ENCODE data around the gene FMNL3.
A peak's percentile ranks its signal among the peaks of the same experiment; 100 is the strongest.
"Not testable (repeated sequence)": the region's sequence is repeated elsewhere in the genome, so short reads cannot be mapped to it uniquely, and the experiment has no call there.

The FMNL3 gene

GRCh38 chr12:49716553-49716952 is 9.3 kb upstream of the FMNL3 start:
- no peak for DNase-seq

- DNase-seq: not testable (repeated sequence)
These were observed 6.7 kb upstream of the FMNL3 start for GRCh38 chr12:49713952-49714351.

GRCh38 chr12:49708851-49709250 is 1.6 kb upstream of the FMNL3 start:
- DNase-seq: no peak

GRCh38 chr12:49707812-49708147 is 575 bp upstream of the FMNL3 start:
- DNase-seq: no peak

GRCh38 chr12:49706351-49707127 is 666 bp downstream of the FMNL3 start:
- peak; percentile 31 for DNase-seq

GRCh38 chr12:49705479-49706134 is 1.6 kb downstream of the FMNL3 start:
- no peak for DNase-seq

- peak; percentile 48 for DNase-seq
These were observed 3.5 kb downstream of the FMNL3 start for GRCh38 chr12:49703647-49704137.

GRCh38 chr12:49702676-49703215 is 4.5 kb downstream of the FMNL3 start:
- DNase-seq: no peak

GRCh38 chr12:49702009-49702408 is 5.2 kb downstream of the FMNL3 start:
- no peak for DNase-seq

- DNase-seq: peak; percentile 23
These were observed 8.3 kb downstream of the FMNL3 start for GRCh38 chr12:49698619-49699545.

- DNase-seq: no peak
These were observed 9.4 kb downstream of the FMNL3 start for GRCh38 chr12:49697808-49698207.

- DNase-seq: no peak
These were observed 10.5 kb downstream of the FMNL3 start for GRCh38 chr12:49696723-49697122.

GRCh38 chr12:49693931-49694444 is 13.2 kb downstream of the FMNL3 start:
- DNase-seq: no peak

- no peak for DNase-seq
These were observed 14.4 kb downstream of the FMNL3 start for GRCh38 chr12:49692851-49693250.

- no peak for DNase-seq
These were observed 17.4 kb downstream of the FMNL3 start for GRCh38 chr12:49689785-49690184.

GRCh38 chr12:49689237-49689636 is 18.0 kb downstream of the FMNL3 start:
- DNase-seq: no peak

- no peak for DNase-seq
These were observed 19.3 kb downstream of the FMNL3 start for GRCh38 chr12:49687941-49688340.

- DNase-seq: no peak
These were observed 22.8 kb downstream of the FMNL3 start for GRCh38 chr12:49684310-49684854.

- DNase-seq: no peak
These were observed 23.5 kb downstream of the FMNL3 start for GRCh38 chr12:49683599-49684309.

GRCh38 chr12:49680075-49680474 is 27.1 kb downstream of the FMNL3 start:
- no peak for DNase-seq

- DNase-seq: no peak
These were observed 28.5 kb downstream of the FMNL3 start for GRCh38 chr12:49678711-49679110.

- no peak for DNase-seq
These were observed 32.1 kb downstream of the FMNL3 start for GRCh38 chr12:49675137-49675536.
